NCI-H1092 (cell line): ENCODE data around the gene BLM.
A peak's percentile ranks its signal among the peaks of the same experiment; 100 is the strongest.

Experiments
- DNase-seq: peaks from one replicate; lab custom pipeline; 2025; lab: John Stamatoyannopoulos, UW

The BLM gene

GRCh38 chr15:90691982-90692773 is 25.0 kb upstream of the BLM start:
- DNase-seq: no peak

DNA sequence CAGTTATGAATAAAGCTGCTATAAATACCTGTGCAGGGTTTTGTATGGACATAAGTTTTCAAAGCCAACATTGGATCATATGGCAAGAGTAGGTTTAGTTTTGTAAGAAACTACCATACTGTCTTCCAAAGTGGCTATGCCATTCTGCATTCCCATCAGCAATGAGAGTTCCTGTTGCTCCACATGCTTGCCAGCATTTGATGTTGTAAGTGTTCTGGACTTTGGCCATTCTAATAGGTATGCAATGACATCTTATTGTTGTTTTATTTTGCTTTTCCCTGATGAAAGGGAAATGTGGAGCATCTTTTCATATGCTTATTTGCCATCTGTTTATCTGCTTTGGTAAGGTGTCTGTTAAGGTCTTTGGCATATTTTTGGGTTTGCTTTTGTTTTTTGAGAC is 22.2 kb upstream of the BLM start:
- no peak for DNase-seq

- no peak for DNase-seq
Observed at GRCh38 chr15:90697175-90697574, 20.0 kb upstream of the BLM start.

GRCh38 chr15:90698629-90699028 is 18.5 kb upstream of the BLM start:
- DNase-seq: no peak

- DNase-seq: no peak
Observed at GRCh38 chr15:90701048-90701447, 16.1 kb upstream of the BLM start.

DNA sequence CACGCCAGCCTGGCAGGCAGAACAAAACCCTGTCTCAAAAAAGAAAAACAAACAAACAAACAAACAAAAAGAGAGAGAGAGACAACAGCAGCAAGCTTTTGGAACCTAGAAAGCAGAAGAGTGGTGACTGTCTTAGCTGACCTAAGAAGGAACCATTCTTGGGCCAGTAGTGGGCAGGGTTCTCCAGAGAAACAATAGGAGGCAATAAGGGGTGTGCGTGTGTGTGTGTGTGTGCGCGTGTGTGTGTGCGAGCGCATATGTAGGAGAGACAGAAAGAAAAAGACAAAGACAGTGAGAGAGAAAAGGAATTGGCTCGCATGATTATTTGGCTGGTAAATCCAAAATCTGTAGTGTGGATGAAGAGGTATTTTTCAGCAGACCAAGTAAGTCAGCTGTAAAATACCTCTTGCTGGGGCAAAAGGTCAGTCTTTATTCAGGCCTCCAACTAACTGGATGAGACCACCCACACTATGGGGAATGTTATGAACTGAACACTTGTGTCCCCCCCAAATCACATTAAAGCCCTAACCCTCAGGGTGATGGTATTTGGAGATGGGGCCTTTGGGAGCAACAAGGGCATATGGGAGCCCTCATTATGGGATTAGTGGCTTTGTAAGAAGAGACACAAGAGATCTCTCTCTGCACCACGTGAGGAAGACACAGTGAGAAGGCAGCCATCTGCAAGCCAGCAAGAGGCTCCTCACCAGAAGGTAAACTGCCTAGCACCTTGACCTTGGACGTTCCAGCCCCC is 15.1 kb upstream of the BLM start:
- no peak for DNase-seq

GRCh38 chr15:90703455-90703854 is 13.7 kb upstream of the BLM start:
- no peak for DNase-seq

DNA sequence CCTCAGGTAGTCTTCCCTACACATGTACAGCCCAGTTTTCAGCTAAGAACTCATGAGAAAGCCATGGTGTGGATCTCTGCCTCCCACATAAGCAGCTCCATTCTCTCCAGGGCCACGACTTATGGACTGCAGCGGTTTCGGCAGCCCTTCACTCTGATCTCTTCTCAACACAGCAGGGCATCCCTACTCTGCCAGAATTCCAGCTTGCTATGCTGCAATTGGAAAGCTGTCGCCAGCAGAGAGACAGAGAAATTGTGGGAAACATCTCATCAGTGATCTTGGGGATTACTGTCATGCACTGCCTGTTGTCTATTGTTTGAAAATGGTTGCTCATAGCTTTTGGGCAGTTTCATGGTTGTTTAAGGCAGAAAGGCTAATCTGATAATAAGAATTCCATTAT is 11.9 kb upstream of the BLM start:
- no peak for DNase-seq

GRCh38 chr15:90706394-90707327 is 10.5 kb upstream of the BLM start:
- peak; percentile 72 for DNase-seq

DNA sequence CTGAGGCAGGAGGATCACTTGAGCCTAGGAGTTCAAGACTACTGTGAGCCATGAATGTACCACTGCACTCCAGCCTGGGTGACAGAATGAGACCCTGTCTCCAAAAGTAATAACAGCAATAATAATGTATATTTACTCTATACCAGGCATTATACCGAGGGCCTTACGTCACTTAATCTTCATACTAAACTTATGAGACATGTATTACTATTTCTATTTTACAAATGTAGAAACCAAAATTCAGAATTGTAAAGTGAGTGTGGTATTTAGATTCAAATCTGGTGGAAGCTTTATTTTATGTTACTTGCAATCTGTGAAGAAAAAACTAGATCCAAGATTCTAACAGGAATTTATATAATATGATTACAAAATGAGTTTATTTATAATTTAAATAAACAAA is 9.7 kb upstream of the BLM start:
- DNase-seq: no peak

DNA sequence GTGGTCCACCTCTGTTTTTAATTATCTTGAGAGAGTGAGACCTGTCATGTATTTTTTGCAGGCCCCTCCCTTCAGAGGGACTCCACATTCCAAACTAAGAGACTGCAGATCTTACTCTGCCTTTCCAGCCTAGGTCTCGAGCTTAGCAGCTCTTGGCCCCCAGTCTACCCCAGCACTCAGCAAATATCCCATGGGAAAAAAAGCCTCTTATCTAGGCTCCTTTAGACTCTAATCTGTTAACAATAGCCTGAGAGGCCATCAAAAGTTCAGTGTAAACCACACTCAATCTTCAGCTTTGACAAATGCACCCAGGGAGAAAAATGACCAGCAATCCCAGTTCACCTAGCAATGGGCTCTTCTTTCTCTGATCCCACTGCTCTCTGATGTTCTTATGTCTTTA is 8.6 kb upstream of the BLM start:
- no peak for DNase-seq

- no peak for DNase-seq
Observed at GRCh38 chr15:90709278-90709677, 7.9 kb upstream of the BLM start.

- no peak for DNase-seq
Observed at GRCh38 chr15:90710436-90711027, 6.6 kb upstream of the BLM start.

GRCh38 chr15:90711418-90711824 is 5.7 kb upstream of the BLM start:
- no peak for DNase-seq

DNA sequence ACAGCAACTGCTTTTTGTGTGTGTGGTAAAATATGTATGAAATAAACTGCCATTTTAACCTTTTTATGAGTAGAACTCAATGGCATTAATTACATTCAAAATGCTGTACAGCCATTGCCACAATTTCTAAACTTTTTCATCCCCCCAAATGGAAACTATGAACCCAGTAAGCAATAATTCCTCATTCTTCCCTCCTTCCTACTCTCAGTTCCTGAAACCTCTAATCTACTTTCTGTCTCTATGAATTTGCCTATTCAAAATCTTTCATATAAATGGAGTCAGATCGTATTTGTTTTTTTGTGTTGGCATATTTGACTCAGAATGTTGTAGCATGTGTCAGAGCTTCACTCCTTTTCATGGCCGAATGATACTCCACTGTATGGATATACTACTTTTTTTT is 5.3 kb upstream of the BLM start:
- DNase-seq: no peak

- DNase-seq: no peak
Observed at GRCh38 chr15:90713081-90713480, 4.1 kb upstream of the BLM start.

DNA sequence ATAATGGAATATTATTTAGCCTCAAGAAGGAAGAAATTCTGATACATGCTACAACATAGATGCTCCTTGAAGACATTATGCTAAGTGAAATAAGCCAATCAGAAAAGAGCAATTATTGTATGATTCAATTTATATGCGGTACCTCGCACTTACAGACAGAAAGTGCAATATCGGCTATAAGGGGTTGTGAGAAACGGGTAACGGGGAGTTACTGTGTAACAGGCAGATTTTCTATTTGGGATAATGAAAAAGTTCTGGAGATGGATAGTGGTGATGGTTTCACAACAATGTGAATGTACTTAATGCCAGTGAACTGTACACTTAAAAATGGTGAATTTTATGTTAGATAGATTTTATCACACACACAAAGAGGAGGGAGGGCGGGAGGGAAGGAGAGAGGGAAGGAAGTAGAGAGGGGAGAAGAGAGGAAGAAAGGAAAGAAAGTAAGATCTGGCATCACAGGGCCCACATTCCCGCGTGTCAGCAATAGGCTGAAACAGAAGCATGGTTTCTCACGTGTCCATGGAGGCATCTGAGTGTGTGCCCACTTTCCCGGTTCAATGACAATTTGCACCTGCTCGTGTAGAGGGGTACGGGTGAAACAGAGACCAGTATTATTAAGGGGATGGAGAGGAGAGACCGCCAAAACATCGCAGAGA is 700 bp upstream of the BLM start:
- no peak for DNase-seq

GRCh38 chr15:90718232-90718631 is 1.1 kb downstream of the BLM start:
- DNase-seq: no peak

GRCh38 chr15:90720131-90720530 is 3.0 kb downstream of the BLM start:
- no peak for DNase-seq

DNA sequence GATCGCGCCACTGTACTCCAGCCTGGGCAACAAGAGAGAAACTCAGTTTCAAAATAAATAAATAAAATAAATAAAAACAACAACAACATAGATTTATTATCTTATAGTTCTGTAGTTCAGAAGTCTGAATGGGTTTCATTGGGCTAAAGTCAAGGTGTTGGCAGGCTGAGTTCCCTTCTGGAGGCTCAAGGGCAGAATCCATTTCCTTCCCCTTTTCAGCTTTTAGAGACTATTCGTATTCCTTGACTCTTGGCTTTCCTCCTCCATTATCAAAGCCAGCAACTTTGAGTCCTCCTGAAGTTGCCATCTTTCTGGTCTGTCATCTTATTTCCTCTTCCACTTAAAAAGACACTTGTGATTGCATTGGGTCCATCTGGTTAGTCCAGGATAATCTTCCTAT is 12.1 kb downstream of the BLM start:
- DNase-seq: no peak

DNA sequence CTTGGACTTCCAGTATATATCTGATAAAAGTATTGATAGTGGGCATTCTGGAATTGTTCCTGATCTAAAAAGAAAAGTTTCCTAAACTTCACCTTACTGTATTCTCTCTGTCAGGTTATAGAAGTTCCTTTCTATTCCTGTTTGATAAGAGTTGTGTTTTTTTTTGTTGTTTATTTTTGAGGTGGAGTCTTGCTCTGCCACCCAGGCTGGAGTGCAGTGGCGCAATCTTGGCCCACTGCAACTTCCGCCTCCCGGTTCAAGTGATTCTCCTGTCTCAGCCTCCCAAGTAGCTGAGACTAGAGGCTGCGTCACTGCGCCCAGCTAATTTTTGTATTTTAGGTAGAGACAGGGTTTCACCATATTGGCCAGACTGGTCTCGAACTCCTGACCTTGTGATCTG is 13.1 kb downstream of the BLM start:
- DNase-seq: no peak

GRCh38 chr15:90735923-90736322 is 18.8 kb downstream of the BLM start:
- DNase-seq: no peak
